ENCODE data around the gene KITLG.
"Not testable (repeated sequence)": the region's sequence is repeated elsewhere in the genome, so short reads cannot be mapped to it uniquely, and the experiment has no call there.

The KITLG gene

GRCh38 chr12:88539893-88540292 is 40.4 kb downstream of the KITLG start:
- no peak for DNase-seq (ENCODE audit: low spot score)

- no peak for DNase-seq (ENCODE audit: low spot score)
Measured at GRCh38 chr12:88538697-88539096, 41.6 kb downstream of the KITLG start.

- no peak for DNase-seq (ENCODE audit: low spot score)
Measured at GRCh38 chr12:88538250-88538649, 42.0 kb downstream of the KITLG start.

- no peak for DNase-seq (ENCODE audit: low spot score)
Measured at GRCh38 chr12:88530868-88531267, 49.4 kb downstream of the KITLG start.

GRCh38 chr12:88529531-88530488 is 50.5 kb downstream of the KITLG start:
- DNase-seq (ENCODE audit: low spot score) = no peak

GRCh38 chr12:88522961-88523360 is 57.3 kb downstream of the KITLG start:
- DNase-seq (ENCODE audit: low spot score) = no peak

GRCh38 chr12:88520436-88520820 is 59.8 kb downstream of the KITLG start:
- DNase-seq (ENCODE audit: low spot score) = no peak

GRCh38 chr12:88519802-88520435 is 60.4 kb downstream of the KITLG start:
- DNase-seq (ENCODE audit: low spot score) = no peak

- DNase-seq (ENCODE audit: low spot score) = no peak
Measured at GRCh38 chr12:88518863-88519403, 61.3 kb downstream of the KITLG start.

GRCh38 chr12:88516811-88517210 is 63.5 kb downstream of the KITLG start:
- no peak for DNase-seq (ENCODE audit: low spot score)

- no peak for DNase-seq (ENCODE audit: low spot score)
Measured at GRCh38 chr12:88510843-88511242, 69.4 kb downstream of the KITLG start.

GRCh38 chr12:88509851-88510250 is 70.4 kb downstream of the KITLG start:
- DNase-seq (ENCODE audit: low spot score) = no peak

- no peak for DNase-seq (ENCODE audit: low spot score)
Measured at GRCh38 chr12:88509347-88509746, 70.9 kb downstream of the KITLG start.

GRCh38 chr12:88507851-88508250 is 72.4 kb downstream of the KITLG start:
- DNase-seq (ENCODE audit: low spot score) = not testable (repeated sequence)

- DNase-seq (ENCODE audit: low spot score) = no peak
Measured at GRCh38 chr12:88507270-88507669, 73.0 kb downstream of the KITLG start.

GRCh38 chr12:88505696-88506095 is 74.6 kb downstream of the KITLG start:
- DNase-seq (ENCODE audit: low spot score) = no peak

- DNase-seq (ENCODE audit: low spot score) = no peak
Measured at GRCh38 chr12:88503281-88503703, 77.0 kb downstream of the KITLG start.

- no peak for DNase-seq (ENCODE audit: low spot score)
Measured at GRCh38 chr12:88501972-88502938, 78.0 kb downstream of the KITLG start.

- DNase-seq (ENCODE audit: low spot score) = no peak
Measured at GRCh38 chr12:88496891-88497371, 83.3 kb downstream of the KITLG start.

- no peak for DNase-seq (ENCODE audit: low spot score)
Measured at GRCh38 chr12:88496429-88496828, 83.8 kb downstream of the KITLG start.

- no peak for DNase-seq (ENCODE audit: low spot score)
Measured at GRCh38 chr12:88495031-88495430, 85.2 kb downstream of the KITLG start.

GRCh38 chr12:88494520-88494919 is 85.8 kb downstream of the KITLG start:
- DNase-seq (ENCODE audit: low spot score) = no peak

Measured in D341Med (cell line).